ENCODE results near the gene MOSPD3.

Gene MOSPD3

GRCh38 chr7:100627238-100627549 is 14.9 kb downstream of the MOSPD3 start:
- H2AFZ ChIP-seq (ENCODE audit: low read length, unreplicated experiment): no peak overlapping the region
- H3K4me3 ChIP-seq (ENCODE audit: low read depth, low read length): no peak overlapping the region
- no peaks in the 10 kb centered on the region for H3K79me2 ChIP-seq (ENCODE audit: control insufficient read depth, insufficient read depth, low read length, unreplicated experiment)
- H3K27ac ChIP-seq (ENCODE audit: low read depth, low read length): no peak overlapping the region
- no peaks in the 10 kb centered on the region for H3K36me3 ChIP-seq (ENCODE audit: insufficient read depth, low read length)
- no peaks in the 10 kb centered on the region for H3K27me3 ChIP-seq (ENCODE audit: insufficient read depth, low read length)
- peaks cover 3% of the 10 kb centered on the region for H3K4me1 ChIP-seq (ENCODE audit: control insufficient read depth, insufficient read depth, low read length, unreplicated experiment)

DNA sequence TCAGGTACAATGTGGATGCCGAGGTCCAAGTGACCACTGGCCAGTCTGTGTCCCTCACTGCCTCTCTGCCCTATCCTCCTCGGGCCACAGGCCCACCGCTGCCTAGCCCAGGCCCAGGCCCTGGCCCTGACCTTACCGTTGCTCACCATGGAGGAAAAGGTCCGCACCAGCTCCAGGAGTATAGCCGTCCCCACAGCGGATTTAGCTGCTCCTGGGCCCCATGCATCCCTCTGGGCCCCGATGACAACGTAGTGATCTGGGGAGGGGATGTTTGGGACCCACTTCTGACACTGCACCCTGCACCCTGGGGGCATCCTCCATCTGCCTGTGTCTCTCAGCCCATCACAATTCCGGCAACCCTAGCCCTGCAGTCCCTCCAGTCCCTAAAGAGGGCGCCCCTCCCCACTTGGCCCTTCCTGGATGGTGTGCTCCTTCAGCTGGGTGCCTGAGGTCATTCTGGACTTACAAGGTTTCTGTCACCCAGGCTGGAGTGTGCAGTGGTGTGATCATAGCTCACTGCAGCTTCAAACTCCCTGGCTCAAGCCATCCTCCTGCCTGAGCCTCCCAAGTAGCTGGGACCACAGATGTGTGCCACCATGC is 16.9 kb downstream of the MOSPD3 start:
- no peak overlapping the region for H3K4me3 ChIP-seq (ENCODE audit: low read depth, low read length)
- no peak overlapping the region for H3K27ac ChIP-seq (ENCODE audit: low read depth, low read length)
- no peaks in the 10 kb centered on the region for H3K36me3 ChIP-seq (ENCODE audit: insufficient read depth, low read length)
- H3K4me1 ChIP-seq (ENCODE audit: control insufficient read depth, insufficient read depth, low read length, unreplicated experiment): peaks cover 3% of the 10 kb centered on the region
- no peaks in the 10 kb centered on the region for H3K79me2 ChIP-seq (ENCODE audit: control insufficient read depth, insufficient read depth, low read length, unreplicated experiment)
- no peaks in the 10 kb centered on the region for H3K27me3 ChIP-seq (ENCODE audit: insufficient read depth, low read length)
- H2AFZ ChIP-seq (ENCODE audit: low read length, unreplicated experiment): no peak overlapping the region

- Histone ChIP-seq H3K27me3 (ENCODE audit: insufficient read depth, low read length) (no peaks in the 10 kb centered on the region), H3K27ac (ENCODE audit: low read depth, low read length) (no peak overlapping the region), H3K79me2 (ENCODE audit: control insufficient read depth, insufficient read depth, low read length, unreplicated experiment) (no peaks in the 10 kb centered on the region), H2AFZ (ENCODE audit: low read length, unreplicated experiment) (no peak overlapping the region), H3K4me3 (ENCODE audit: low read depth, low read length) (no peak overlapping the region), H3K4me1 (ENCODE audit: control insufficient read depth, insufficient read depth, low read length, unreplicated experiment) (peaks cover 3% of the 10 kb centered on the region), H3K36me3 (ENCODE audit: insufficient read depth, low read length) (no peaks in the 10 kb centered on the region)
Observed at GRCh38 chr7:100630066-100630465, 17.7 kb downstream of the MOSPD3 start.

DNA sequence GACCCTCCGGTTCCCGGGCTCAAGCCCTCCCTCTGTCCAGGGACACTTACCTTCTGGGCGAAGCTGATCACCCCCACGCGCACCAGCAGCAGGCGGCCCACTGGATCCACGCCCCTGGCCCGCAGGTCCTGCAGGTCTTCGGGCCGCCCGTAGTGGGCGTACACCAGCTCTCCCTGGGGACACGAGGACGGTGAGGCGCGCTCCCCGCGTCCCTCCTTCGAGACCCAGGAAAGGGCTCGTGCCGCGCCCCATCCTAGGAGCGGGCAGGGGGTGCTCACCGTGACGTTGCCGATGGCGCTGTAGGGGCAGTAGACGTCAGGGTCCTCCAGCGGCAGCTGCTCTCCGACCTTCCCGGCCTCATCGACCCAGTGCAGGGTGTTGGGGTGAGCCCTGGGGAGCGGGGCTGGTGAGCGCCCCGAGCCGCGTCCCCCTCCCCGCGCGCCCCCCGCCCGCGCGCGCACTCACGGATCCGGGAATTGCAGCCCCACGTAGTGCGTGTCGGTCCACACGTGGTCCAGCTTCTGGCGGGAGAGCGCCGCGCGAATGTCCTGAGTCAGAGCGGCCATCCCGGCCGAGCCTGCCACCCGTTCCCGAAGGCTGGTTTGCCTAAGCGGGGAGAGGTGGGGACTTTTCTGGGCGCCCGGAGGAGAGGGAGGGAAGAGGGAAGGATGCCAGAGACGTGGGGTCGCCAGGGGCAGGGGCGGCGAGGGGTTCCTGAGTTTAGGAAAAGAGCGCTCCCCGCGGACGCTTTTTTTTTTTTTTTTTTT is 20.8 kb downstream of the MOSPD3 start:
- Histone ChIP-seq H2AFZ (ENCODE audit: low read length, unreplicated experiment) (peak overlapping the region; percentile 94), H3K4me3 (ENCODE audit: low read depth, low read length) (peak overlapping the region; percentile 97), H3K79me2 (ENCODE audit: control insufficient read depth, insufficient read depth, low read length, unreplicated experiment) (no peaks in the 10 kb centered on the region), H3K27me3 (ENCODE audit: insufficient read depth, low read length) (no peaks in the 10 kb centered on the region), H3K36me3 (ENCODE audit: insufficient read depth, low read length) (no peaks in the 10 kb centered on the region), H3K4me1 (ENCODE audit: control insufficient read depth, insufficient read depth, low read length, unreplicated experiment) (no peaks in the 10 kb centered on the region), H3K27ac (ENCODE audit: low read depth, low read length) (peak overlapping the region; percentile 16; the same call in 1 of the 2 replicates)

- Histone ChIP-seq H3K4me1 (ENCODE audit: control insufficient read depth, insufficient read depth, low read length, unreplicated experiment) (no peaks in the 10 kb centered on the region), H3K36me3 (ENCODE audit: insufficient read depth, low read length) (no peaks in the 10 kb centered on the region), H3K27me3 (ENCODE audit: insufficient read depth, low read length) (no peaks in the 10 kb centered on the region), H3K4me3 (ENCODE audit: low read depth, low read length) (no peak overlapping the region), H3K27ac (ENCODE audit: low read depth, low read length) (no peak overlapping the region), H2AFZ (ENCODE audit: low read length, unreplicated experiment) (no peak overlapping the region), H3K79me2 (ENCODE audit: control insufficient read depth, insufficient read depth, low read length, unreplicated experiment) (no peaks in the 10 kb centered on the region)
Observed at GRCh38 chr7:100639995-100640516, 27.7 kb downstream of the MOSPD3 start.

DNA sequence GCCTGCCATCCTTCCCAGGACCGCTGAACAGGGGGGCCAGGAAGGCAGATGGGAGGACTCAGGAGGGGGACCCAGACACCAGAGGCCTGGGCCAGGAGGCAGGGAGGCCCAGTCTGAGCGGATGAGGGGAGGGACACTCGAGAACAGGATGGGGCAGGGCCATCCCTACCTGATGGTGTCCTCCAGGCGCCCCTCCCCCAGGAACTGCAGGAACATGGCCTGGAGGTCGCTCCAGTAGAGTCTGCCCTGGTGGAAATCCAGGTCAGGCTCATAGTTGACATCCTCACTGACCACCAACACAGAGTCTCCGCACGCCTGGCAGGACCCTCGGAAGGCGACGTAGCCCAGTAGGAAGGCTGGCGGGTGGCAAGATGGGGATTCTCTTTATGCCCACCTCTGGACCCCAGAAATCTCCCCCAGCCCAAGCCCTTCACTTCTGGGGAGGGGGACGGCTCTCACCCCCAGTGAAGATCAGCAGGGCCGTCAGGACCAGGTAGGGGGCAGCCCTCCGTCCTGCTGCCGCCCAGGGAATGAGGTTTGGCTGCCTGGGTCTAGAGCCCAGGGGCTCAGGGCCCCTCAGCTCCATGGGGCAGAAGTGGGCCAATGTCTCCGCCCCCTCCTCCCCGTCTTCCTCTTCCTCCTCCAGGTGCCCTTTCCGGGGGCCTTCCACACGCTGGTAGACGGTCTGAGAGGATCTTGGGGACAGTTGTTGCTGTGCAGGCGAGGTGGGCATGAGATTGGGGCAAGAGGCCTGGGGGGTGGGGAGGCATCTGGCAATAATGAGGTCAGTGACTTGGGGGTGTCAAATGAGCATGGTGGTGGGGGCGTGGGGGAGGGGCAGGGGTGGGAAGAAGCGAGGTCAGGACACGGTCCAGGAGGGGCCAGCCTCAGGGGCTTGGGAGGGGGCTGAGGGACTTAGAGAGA is 28.4 kb downstream of the MOSPD3 start:
- no peaks in the 10 kb centered on the region for H3K36me3 ChIP-seq (ENCODE audit: insufficient read depth, low read length)
- no peak overlapping the region for H2AFZ ChIP-seq (ENCODE audit: low read length, unreplicated experiment)
- H3K4me3 ChIP-seq (ENCODE audit: low read depth, low read length): no peak overlapping the region
- no peak overlapping the region for H3K27ac ChIP-seq (ENCODE audit: low read depth, low read length)
- H3K79me2 ChIP-seq (ENCODE audit: control insufficient read depth, insufficient read depth, low read length, unreplicated experiment): no peaks in the 10 kb centered on the region
- 0 out of 2 replicates have a peak, but pooled peaks cover 4% of the 10 kb centered on the region for H3K27me3 ChIP-seq (ENCODE audit: insufficient read depth, low read length)
- no peaks in the 10 kb centered on the region for H3K4me1 ChIP-seq (ENCODE audit: control insufficient read depth, insufficient read depth, low read length, unreplicated experiment)

GRCh38 chr7:100641463-100641859 is 29.1 kb downstream of the MOSPD3 start, which contains the start of gene TFR2:
TFR2 (minus strand) TSS chr7:100641552; CDS start chr7:100641509, 43 bp downstream.
- Histone ChIP-seq H3K4me3 (ENCODE audit: low read depth, low read length) (no peak within 1 kb of the TSS), H3K36me3 (ENCODE audit: insufficient read depth, low read length) (no peaks in the 10 kb centered on the region), H3K79me2 (ENCODE audit: control insufficient read depth, insufficient read depth, low read length, unreplicated experiment) (no peaks in the 10 kb centered on the region), H3K27me3 (ENCODE audit: insufficient read depth, low read length) (peaks cover 11% of the 10 kb centered on the region; the same call in 1 of the 2 replicates), H3K4me1 (ENCODE audit: control insufficient read depth, insufficient read depth, low read length, unreplicated experiment) (no peaks in the 10 kb centered on the region), H3K27ac (ENCODE audit: low read depth, low read length) (no peak within 1 kb of the TSS), H2AFZ (ENCODE audit: low read length, unreplicated experiment) (no peak within 1 kb of the TSS)

GRCh38 chr7:100641860-100642533 is 29.7 kb downstream of the MOSPD3 start:
- Histone ChIP-seq H2AFZ (ENCODE audit: low read length, unreplicated experiment) (no peak overlapping the region), H3K27ac (ENCODE audit: low read depth, low read length) (no peak overlapping the region), H3K4me1 (ENCODE audit: control insufficient read depth, insufficient read depth, low read length, unreplicated experiment) (no peaks in the 10 kb centered on the region), H3K79me2 (ENCODE audit: control insufficient read depth, insufficient read depth, low read length, unreplicated experiment) (no peaks in the 10 kb centered on the region), H3K36me3 (ENCODE audit: insufficient read depth, low read length) (no peaks in the 10 kb centered on the region), H3K4me3 (ENCODE audit: low read depth, low read length) (no peak overlapping the region), H3K27me3 (ENCODE audit: insufficient read depth, low read length) (peaks cover 15% of the 10 kb centered on the region; the same call in 1 of the 2 replicates)

- H3K79me2 ChIP-seq (ENCODE audit: control insufficient read depth, insufficient read depth, low read length, unreplicated experiment): no peaks in the 10 kb centered on the region
- no peak overlapping the region for H3K27ac ChIP-seq (ENCODE audit: low read depth, low read length)
- peaks cover 20% of the 10 kb centered on the region for H3K27me3 ChIP-seq (ENCODE audit: insufficient read depth, low read length)
- no peaks in the 10 kb centered on the region for H3K4me1 ChIP-seq (ENCODE audit: control insufficient read depth, insufficient read depth, low read length, unreplicated experiment)
- no peak overlapping the region for H2AFZ ChIP-seq (ENCODE audit: low read length, unreplicated experiment)
- H3K36me3 ChIP-seq (ENCODE audit: insufficient read depth, low read length): no peaks in the 10 kb centered on the region
- H3K4me3 ChIP-seq (ENCODE audit: low read depth, low read length): no peak overlapping the region
Observed at GRCh38 chr7:100642534-100642907, 30.2 kb downstream of the MOSPD3 start.
